Fibroblast of skin of right biceps (primary cell): Measurements from ENCODE around the gene CCDC69.
A peak's percentile ranks its signal among the peaks of the same experiment; 100 is the strongest.
"Not testable (repeated sequence)": the region's sequence is repeated elsewhere in the genome, so short reads cannot be mapped to it uniquely, and the experiment has no call there.

Experiments used
- DNase-seq: peaks from one replicate; pipeline ENCODE4 v3.0.0-alpha.2; 2013

CCDC69 gene, protein sequence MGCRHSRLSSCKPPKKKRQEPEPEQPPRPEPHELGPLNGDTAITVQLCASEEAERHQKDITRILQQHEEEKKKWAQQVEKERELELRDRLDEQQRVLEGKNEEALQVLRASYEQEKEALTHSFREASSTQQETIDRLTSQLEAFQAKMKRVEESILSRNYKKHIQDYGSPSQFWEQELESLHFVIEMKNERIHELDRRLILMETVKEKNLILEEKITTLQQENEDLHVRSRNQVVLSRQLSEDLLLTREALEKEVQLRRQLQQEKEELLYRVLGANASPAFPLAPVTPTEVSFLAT

DNA sequence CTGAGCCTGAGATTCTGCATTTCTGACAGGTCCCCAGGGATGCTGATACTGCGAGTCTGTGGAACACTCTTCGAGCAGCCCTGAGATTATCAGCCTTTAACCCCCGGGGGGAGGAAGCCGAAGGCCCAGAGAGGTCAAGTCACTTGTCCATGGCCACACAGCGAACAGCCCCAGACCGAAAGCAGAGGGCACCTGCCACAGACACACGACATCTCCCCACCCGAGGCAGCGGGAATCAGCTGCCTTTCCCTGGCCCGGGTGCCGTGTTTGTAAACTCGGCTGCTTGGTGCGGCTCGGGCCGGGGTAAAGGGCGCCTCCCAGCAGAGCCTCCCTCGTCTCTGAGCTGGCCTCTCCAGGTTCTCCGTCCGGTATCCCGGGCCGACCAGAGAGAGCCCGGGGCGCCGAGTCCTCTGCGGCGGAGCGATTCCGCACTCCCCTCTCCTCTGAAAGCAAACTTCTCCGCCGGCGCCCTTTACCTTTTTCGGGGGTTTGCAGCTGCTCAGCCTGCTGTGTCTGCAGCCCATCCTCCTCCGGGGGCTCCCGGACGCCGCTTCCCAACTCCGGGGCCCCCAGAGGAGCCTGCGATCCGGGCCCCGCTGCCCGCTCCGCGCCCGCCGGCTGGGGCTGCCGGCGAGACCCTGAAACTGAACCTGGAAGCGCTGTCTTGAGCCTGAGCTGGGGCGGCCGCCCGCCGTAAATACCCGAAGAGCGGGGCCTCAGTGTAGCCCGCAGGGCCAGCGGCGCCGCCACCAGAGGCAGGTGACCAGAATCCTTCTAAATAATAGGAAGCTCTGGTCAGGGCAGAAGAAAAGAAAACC lies at the start of gene CCDC69:
Gene CCDC69 (minus strand): TSS at position 646 of the 818 bp plus-strand sequence. CDS start 122 bp downstream, at position 524.
- DNase-seq = peak; percentile 67

DNA sequence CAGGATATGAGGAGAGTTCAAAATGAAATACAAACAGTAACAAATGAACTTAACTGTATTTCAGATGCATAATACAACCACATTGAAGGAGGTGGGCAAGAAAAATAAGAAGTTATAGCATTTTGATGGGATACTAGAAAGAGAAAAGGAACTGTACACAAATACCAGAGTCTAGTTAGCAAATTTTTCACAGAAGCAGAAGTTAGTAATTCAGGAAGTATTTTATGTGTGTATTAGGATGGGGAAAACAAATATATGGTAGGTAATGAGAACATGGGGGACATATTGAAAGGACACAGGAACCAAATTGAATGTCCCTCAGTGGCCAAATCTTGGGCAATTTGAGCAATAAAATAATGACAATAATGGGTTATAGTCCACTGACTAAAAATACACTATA lies 47.4 kb upstream of the CCDC69 start:
- no peak for DNase-seq

DNA sequence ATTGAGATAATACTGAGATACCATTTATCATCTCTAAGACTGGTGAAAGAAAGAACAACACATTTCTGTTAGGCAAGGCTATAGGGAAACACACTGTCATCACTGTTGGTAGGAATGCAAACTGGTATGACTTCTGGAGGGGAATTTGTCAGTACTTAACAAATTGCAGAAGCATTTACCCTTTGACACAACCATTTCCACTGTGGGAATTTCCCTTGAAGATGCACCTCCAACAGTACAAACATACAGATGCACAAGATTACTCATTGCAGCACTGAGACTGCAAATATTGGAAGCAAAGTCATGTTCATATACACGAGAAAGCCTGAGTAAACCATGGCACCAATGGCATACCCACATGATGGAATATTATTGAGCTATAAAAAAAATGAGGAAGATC lies 46.7 kb upstream of the CCDC69 start:
- DNase-seq = peak; percentile 10

DNA sequence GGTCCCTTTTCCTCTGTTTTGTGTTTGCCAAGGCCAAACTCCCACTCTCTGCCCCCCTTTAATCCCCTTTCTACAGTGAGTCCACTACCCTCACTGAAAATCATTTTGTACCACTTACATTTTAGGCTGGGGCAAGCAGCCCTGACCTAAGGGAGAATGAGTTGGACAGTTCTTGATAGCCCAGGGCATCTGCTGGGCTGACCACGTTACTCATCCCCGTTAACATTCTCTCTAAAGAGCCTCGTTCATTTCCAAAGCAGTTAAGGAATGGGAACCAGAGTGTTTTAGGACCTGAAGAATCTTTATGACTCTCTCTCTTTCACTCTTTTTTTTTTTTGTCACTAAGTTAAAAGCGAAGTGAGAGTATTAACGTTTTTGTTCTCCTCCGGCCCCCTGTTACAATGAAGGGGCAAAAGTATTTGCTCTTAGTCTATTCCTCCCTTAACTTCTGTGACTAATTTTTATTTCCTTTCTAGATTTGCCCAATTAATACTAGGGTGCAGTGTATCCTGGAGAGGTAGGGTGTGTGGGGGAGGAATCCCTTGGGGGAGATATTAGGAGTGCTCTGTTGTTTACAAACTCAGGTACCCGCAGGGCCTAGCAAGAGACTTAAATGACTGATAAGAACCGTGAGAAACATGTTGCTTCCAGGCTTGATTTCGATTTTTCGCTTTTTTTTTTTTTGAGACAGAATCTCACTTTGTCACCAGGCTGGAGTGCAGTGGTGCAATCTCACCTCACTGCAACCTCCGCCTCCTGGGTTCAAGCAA lies 43.8 kb upstream of the CCDC69 start:
- DNase-seq = no peak

DNA sequence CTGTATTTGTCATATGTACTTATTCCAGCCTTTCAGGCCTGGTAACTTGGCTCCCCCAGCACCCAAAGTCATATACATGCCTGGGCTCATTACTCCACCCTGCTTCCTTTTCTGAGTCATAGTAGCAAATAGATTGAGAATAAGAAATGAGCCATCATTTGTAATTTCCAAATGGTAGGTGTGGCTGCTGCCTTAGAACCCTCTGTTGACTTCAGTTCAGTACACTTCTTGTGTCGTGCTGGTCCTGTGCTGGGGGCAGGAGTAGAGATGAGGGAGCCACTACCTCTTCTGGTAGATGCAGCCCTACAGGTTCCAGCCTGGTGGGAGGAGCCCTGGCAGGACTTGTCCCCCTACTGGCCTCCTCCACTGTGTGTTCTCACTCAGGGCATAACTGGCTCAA lies 40.2 kb upstream of the CCDC69 start:
- peak; percentile 54 for DNase-seq

DNA sequence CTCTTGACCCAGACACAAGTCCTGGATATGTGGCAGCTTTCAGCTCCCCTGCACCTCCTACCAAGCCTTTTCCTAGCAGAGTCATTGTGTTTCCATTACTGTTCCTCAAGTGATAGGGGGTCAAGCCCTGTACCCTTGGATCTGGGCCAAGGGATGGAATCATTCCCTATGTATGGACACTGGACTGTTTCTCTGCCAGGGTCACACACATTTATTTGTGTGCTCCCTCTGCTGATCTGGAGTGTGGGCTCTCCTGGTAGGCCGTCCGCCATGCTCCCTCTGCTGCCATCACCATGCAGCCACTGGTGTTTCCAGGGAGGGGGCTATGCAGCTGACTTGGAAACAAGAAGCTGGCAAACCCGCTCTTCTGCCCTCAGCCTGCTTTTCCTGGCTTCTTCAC lies 38.6 kb upstream of the CCDC69 start:
- no peak for DNase-seq

DNA sequence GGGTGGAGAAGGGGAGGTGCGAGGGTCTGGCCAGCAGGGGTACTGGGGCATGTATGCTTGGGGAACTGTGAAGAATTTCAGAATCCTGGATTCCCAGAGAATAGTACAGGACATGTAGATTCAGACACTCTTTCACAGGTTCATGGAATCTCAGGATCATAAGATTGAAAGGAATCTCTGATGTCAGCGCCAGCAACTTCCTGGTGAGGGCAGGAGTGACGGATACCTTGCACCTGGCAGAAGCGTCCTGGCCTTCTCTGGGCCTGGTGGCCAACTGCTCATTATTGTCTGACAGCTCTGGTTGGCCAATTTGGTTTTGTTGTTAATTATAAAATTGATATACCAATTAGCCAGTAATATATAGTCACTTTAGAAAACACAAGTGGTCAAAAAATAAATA lies 36.0 kb upstream of the CCDC69 start:
- no peak for DNase-seq

DNA sequence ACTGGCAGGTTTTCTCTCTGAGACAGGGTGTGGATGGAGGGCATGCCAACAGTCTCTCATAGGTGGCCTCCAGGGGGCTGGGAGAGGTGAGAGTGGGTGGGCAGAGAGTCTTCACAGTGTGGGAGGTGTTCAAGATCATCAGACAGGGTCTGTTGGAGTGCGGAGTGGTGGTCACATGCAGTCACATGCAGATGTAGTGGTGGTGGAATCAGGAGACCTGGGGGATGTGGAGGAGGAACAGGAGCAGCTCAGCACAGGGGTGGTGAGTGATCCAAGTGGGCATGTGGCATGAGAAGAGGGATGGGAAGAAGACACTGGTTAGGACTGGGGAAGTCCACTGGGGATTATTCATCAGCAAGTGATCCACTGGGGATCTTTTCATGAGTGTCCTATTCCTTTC lies 34.9 kb upstream of the CCDC69 start:
- no peak for DNase-seq

DNA sequence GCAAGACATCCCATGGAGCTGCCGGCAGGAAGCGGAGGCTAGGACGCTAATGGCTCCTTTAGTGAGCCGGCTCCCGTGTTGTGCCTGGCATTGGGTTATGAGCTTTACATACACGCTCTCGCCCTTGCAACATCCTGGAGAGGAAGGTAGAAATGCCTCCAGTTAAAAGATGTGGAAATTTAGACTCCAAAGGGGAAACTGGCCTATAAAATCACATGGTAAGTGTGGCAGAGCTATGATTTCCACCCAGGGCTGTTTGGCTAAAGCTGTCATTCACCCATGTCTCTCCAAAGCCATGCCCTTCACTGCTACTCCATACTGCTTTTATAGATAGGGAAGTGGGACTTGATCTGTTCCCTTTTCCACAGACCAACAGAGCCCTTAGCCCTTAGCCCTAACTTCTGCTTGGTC lies 34.3 kb upstream of the CCDC69 start:
- DNase-seq = no peak

DNA sequence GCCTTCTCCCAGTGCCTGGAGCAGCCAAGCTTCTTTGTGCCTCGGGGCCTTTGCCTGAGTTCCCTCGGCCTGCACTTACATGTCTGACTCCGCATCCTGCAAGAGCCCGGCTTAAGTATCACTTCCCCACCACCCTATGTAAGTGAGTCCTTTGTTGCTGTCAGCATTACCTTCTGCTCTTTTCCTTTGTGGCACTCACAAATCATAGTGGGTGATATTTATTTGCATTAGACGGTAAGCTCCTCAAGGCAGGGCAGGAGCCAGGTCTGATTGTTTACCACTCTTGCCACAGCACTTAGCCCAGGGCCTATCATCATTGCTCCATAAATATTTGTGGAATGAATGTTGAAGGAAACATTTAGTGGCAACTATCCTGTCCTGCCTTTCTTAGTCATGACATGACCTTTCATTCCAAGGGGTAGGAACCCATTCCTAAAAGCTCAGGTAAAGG lies 33.9 kb upstream of the CCDC69 start:
- DNase-seq = peak; percentile 10

DNA sequence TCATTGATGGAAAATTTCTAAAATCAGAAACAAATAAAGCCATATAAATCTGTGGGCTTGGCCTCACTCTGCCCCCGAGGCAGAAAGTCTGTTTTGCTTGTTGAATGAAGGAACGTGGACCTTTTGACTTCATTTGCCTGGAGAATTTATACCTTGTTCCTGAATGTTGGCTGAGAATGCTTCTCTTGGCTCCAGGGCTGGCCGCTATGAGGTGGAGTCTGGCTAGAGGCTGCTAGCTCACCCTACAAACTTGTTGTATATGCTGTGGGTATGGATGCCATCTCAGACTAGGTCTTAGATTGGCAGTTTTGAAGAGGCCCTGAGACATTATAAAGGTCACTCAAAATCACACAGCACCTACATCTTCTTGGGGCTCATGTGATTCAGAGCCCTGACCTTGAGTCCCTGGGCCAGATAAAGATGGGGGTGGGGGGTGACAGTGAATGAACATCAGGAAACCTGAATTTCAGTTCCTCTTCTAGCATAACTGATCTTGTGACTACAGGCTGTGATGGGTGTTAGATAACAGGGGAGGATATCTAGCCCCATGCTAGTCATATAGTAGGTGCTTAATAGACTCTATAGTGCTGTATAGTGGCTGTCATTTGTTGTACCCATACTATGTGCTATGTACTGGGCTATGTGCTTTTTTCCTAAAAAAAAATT lies 31.9 kb upstream of the CCDC69 start:
- DNase-seq = no peak

DNA sequence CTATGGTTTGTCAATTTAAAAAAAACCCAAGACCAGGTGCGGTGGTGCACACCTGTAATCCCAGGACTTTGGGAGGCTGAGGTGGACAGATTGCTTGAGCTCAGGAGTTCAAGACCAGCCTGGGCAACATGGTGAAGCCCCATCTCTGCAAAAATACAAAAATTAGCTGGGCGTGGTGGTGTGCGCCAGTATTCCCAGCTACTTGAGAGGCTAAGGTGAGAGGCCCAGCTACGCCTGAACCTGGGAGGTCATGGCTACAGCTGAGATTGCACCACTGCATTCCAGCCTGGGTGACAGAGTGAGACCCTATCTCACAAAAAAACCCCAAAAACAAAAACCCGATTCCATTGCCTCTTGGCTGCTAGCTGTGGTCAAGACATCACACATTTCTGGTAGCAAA lies 31.1 kb upstream of the CCDC69 start:
- DNase-seq = not testable (repeated sequence)

DNA sequence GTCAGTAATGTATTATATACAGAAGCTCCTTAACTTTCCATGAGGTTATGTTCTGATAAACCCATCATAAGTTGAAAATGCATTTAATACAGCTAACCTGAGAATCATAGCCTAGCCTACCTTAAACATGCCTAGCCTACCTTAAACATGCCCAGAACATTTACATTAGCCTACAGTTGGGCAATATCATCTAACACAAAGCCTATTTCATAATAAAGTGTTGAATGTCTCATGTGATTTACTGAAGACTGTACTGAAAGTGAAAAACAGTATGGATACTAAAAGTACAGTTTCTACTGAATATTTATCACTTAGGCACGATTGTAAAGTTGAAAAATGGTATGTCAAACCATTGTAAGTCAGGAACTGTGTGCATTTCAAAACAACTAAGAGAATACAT lies 30.7 kb upstream of the CCDC69 start:
- no peak for DNase-seq

DNA sequence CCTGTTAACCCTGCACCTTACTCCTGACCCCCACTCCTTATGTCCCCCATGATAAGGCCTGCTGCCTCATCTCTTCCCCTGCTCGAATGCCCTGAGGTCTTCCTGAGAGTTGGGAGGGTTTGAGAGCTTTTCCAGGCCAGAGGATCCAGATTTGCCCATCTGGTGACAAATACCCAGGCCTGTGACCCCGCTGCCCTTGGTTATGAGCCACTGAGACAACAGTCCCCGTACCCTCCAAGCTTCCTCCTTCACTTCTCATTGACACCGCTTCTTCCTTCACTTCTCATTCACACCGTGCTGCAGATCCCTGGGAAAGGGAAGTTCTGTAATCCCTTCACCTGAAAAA lies 29.7 kb upstream of the CCDC69 start:
- DNase-seq = no peak

DNA sequence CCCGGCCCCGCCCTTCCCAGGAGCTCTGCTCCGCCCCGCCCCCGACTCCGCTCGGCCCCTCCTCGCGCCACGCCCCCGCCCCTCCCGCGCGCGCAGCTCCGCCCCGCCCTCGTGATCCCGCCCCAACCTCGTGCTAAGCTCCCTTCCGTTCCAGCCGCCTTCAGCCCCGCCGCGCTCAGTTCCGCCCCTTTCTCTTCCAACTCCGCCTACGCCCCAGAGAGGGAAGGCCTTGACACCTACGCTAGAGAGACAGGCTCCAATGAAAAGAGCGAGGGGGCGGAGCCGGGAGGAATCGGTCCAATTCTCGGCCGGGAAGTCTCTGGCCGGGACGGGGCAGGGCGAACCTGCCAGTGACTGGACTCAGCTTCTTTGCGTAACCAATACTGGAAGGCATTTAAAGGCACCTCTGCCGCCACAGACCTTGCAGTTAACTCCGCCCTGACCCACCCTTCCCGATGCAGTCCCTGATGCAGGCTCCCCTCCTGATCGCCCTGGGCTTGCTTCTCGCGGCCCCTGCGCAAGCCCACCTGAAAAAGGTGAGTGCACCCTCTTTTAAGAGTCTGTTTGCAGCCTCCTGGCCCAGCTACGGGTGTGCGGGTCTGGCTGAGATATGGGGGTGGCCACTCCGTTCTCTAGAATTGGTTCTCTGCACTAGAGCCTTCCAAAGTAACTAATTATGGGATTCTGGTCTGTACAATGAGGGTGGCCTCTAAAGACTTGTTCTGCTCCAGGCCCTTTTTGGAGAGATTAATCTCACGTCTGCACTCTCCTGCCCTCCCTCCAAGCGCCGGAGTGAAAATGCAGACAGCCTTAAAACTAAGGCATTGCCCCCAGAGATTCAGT lies 29.1 kb upstream of the CCDC69 start, which contains the start of gene GM2A:
Gene GM2A (plus strand): TSS at position 424 of the 843 bp plus-strand sequence. CDS start 32 bp downstream, at position 456.
- DNase-seq = peak; percentile 99

DNA sequence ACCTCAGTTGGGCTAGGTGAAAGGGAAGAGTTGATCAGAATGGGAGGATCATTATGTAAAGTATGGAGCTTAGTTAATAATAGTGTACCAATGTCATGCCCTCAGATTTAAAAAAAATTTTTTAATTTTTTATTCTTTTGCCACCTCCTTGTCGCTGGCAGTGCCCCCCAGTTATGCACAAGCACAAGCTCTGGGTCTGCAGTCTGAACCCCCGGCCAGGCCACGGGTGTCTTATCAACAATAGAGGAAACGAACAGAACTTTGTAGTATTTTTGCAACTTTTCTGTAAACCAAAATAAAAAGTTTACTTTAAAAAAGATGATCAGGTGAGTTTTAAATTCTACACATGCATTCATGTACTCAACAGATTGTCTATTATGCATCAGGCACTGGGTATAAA lies 27.7 kb upstream of the CCDC69 start:
- no peak for DNase-seq

DNA sequence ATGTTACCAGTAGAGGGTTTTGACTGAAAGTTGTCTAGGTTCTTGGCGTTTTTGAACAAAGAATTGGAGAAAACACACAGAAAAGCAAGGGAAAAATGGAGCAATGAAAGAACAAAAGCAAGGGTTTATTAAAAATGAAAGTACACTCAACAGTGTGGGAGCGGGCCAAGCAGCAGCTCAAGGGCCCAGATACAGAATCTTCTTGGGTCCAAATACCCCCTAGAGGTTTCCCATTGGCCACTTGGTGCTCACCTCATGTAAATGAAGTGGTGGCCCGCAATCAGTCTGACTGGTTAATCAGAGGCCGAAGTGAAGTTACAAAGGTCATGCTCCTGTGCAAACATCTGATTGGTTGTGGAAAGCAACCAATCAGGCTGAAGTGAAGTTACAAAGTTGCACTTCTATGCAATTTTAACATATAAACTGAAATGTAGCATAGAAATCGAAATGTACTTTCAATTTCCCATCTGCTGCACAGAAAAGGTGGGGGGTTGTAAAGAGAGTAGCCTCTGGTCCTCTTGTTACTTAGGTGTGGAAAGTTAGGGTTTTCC lies 27.2 kb upstream of the CCDC69 start:
- no peak for DNase-seq

DNA sequence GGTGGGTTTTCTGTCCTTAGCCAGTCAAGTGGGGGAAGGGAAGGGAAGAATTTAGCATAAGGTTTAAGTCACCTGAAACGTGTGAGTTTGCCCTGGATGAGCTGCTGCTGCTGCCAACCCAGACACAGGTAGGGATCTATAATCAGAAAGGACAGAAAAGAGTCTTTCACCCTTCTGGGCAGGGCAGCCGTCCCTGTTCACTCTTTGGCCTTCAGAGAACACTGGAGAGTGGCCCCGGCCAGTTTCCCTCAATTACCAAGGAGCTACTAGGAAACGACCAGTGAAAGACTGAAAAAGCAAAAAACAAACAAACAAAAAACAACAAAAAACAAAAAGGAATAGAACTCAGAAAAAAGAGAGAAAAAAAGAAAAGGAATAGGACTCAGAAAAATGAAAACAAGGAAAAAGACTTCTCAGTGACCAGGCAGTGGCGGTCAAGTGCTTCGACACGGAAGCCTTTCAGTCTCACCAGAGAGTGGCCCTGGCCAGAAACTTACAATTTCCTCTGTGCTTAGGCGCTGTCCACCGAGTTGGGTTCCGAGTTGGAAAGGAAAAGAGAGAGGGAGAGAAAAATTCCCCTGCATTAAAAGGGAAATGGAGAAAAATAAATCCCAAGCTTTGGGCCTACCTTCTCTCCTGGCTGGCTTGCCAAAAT lies 26.6 kb upstream of the CCDC69 start:
- DNase-seq = no peak

DNA sequence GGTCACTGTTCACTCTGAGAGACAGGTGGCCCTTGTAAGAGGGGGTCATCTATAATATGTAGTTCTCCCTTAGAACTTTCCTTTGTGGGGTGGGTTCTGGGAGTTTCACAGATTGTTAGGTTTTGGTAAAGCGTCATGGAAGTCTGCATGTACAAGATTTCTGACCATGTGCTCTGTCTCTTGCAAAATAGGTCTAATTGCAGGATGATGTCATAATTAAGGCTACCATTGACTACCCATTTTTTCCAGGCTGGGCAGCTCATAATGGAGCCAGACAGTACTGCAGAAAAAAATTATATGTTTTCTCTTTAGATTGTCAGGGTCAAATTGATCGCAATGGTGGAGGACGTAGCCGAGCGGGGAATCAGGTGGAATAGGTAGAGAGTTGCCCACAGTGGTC lies 25.4 kb upstream of the CCDC69 start:
- no peak for DNase-seq

DNA sequence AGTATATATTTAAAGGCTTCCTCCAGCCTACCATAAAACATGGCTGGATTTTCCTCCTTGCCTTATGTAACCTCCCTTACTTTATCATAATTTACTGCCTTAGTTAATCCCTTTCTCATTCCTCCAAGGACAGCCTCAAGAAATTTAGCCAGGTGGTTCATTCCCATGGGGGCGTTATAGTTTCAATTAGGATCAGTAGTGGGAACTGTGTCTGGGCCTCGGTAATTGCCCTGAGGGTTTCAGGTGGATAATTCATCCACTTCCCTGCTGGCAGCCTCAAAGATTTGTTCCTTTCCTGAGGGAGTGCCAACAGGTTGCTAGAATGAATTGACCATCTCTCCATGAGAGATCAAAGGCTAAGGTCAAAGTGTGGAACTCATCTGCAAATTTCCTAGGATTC lies 24.8 kb upstream of the CCDC69 start:
- no peak for DNase-seq

DNA sequence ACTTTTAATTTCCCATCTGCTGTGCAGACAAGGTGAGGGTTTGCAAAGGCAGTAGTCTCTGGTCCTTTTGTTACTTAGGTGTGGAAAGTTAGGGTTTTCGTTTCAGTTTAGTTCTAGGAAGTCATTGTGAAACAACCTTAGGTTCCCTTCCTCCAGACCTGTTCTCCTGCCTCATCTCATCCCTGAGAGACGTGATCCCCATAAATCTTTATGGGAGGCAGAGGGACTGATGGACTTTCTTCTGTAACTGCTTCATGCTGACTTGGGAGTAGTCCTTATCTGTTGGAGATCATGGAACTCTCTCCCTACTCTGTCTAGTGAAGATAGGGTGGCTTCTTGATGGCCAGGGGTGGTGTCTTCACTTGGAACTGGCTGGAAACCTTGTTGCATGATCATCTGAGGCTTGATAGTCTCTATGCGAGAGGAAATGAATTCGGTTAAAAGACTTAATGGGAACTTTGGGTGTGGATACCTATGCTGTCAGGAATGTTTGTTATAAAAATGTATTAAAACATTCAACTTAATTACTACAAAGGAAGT lies 21.9 kb upstream of the CCDC69 start:
- no peak for DNase-seq
